MM.1S (cell line): ENCODE measurements around the gene TRAPPC3.

ENCODE experiments used
- DNase-seq: peaks from one replicate; pipeline ENCODE4 v3.0.0-alpha.2; 2015
- H2AFZ ChIP-seq: fragments of 300-600 bp; sonication (generic); 2 replicates; pipeline ENCODE4 v1.6.0; 2016; ENCODE audit warnings: antibody characterized with exemption, low read length
- H3F3A ChIP-seq: fragments of 300-600 bp; sonication (generic); 2 replicates; pipeline ENCODE4 v1.6.1; 2016; ENCODE audit warnings: mild to moderate bottlenecking, antibody characterized with exemption, low read length, moderate library complexity, mixed read lengths; ENCODE audit not compliant: insufficient read depth
- H3K27ac ChIP-seq: fragments of 300-600 bp; sonication (generic); 2 replicates; pipeline ENCODE4 v1.5.1; 2016; ENCODE audit warnings: mild to moderate bottlenecking, low read length
- H3K27me3 ChIP-seq: fragments of 300-600 bp; sonication (generic); replicated peaks from 2 replicates; pipeline ENCODE4 v1.6.0; 2016; ENCODE audit warnings: low read length; ENCODE audit not compliant: insufficient read depth
- H3K36me3 ChIP-seq: fragments of 300-600 bp; sonication (generic); replicated peaks from 2 replicates; pipeline ENCODE4 v1.6.1; 2016; ENCODE audit warnings: mild to moderate bottlenecking, low read length, mixed read lengths; ENCODE audit not compliant: insufficient read depth
- H3K4me1 ChIP-seq: fragments of 300-600 bp; sonication (generic); 2 replicates; pipeline ENCODE4 v1.6.1; 2016; ENCODE audit warnings: low read length, mixed read lengths
- H3K4me2 ChIP-seq: fragments of 300-600 bp; sonication (generic); 2 replicates; pipeline ENCODE4 v1.6.0; 2016; ENCODE audit warnings: low read depth, low read length
- H3K4me3 ChIP-seq: fragments of 300-600 bp; sonication (generic); 2 replicates; pipeline ENCODE4 v1.5.1; 2016; ENCODE audit warnings: low read length, mixed read lengths
- H3K79me2 ChIP-seq: fragments of 300-600 bp; sonication (generic); 2 replicates; pipeline ENCODE4 v1.6.1; 2016; ENCODE audit warnings: mixed run types, low read length, mixed read lengths
- H3K9ac ChIP-seq: fragments of 300-600 bp; sonication (generic); 2 replicates; pipeline ENCODE4 v1.6.1; 2016; ENCODE audit warnings: low read length, mixed read lengths
- H3K9me2 ChIP-seq: fragments of 300-600 bp; sonication (generic); replicated peaks from 2 replicates; pipeline ENCODE4 v1.6.1; 2016; ENCODE audit warnings: mild to moderate bottlenecking, low read length, mixed read lengths; ENCODE audit not compliant: insufficient read depth
- H3K9me3 ChIP-seq: fragments of 300-600 bp; sonication (generic); replicated peaks from 2 replicates; pipeline ENCODE4 v1.6.1; 2016; ENCODE audit warnings: mild to moderate bottlenecking, low read length, mixed read lengths; ENCODE audit not compliant: insufficient read depth
- H4K20me1 ChIP-seq: fragments of 300-600 bp; sonication (generic); 2 replicates; pipeline ENCODE4 v1.6.1; 2016; ENCODE audit warnings: mild to moderate bottlenecking, low read length, moderate library complexity, mixed read lengths; ENCODE audit not compliant: insufficient read depth
- CTCF ChIP-seq: fragments of 300-600 bp; sonication (generic); IDR thresholded peaks from 2 replicates; pipeline ENCODE4 v1.5.1; 2016; ENCODE audit warnings: antibody characterized with exemption, low read length, mixed read lengths
- EZH2 ChIP-seq: fragments of 300-600 bp; sonication (generic); optimal IDR thresholded peaks from 2 replicates; pipeline ENCODE3; 2017; ENCODE audit warnings: low read depth, mild to moderate bottlenecking, antibody characterized with exemption, low read length, mixed read lengths
- EZH2phosphoT487 ChIP-seq: fragments of 300-600 bp; sonication (generic); IDR thresholded peaks from 2 replicates; pipeline ENCODE4 v1.6.1; 2018; ENCODE audit warnings: antibody characterized with exemption, low read length

Gene TRAPPC3

GRCh38 chr1:36187800-36188593, 38.7 kb upstream of the TRAPPC3 start:
- peak; percentile 85 for DNase-seq
- no peaks in the 10 kb centered on the region for H3K79me2 ChIP-seq
- H3K27me3 ChIP-seq: no peaks in the 10 kb centered on the region
- H3K36me3 ChIP-seq: no peaks in the 10 kb centered on the region
- H3K9me3 ChIP-seq: no peaks in the 10 kb centered on the region
- H3K4me2 ChIP-seq: peak overlapping the region; percentile 25; the same call in 1 of the 2 replicates
- peak; percentile 91 for TF ChIP-seq CTCF
- no peak for TF ChIP-seq EZH2phosphoT487
- no peak for TF ChIP-seq EZH2
- H3K27ac ChIP-seq: no peak overlapping the region
- H3K4me1 ChIP-seq: peaks cover 4% of the 10 kb centered on the region
- no peaks in the 10 kb centered on the region for H3K9me2 ChIP-seq
- peak overlapping the region; percentile 73 for H2AFZ ChIP-seq
- no peaks in the 10 kb centered on the region for H3F3A ChIP-seq
- H3K9ac ChIP-seq: no peak overlapping the region; the same call in 1 of the 2 replicates
- H3K4me3 ChIP-seq: no peak overlapping the region
- no peaks in the 10 kb centered on the region for H4K20me1 ChIP-seq

- Histone ChIP-seq H3K27ac (no peak overlapping the region), H3K4me2 (no peak overlapping the region)
- TF ChIP-seq EZH2: no peak
- no peak for TF ChIP-seq EZH2phosphoT487
- TF ChIP-seq CTCF: no peak
Measured at GRCh38 chr1:36183309-36183856, 34.1 kb upstream of the TRAPPC3 start.

GRCh38 chr1:36182734-36183133, 33.4 kb upstream of the TRAPPC3 start:
- no peak overlapping the region for H2AFZ ChIP-seq
- no peak overlapping the region for H3K27ac ChIP-seq
- no peaks in the 10 kb centered on the region for H3K9me3 ChIP-seq
- peaks cover under 1% of the 10 kb centered on the region for H3K4me1 ChIP-seq
- no peak overlapping the region for H3K9ac ChIP-seq
- no peaks in the 10 kb centered on the region for H4K20me1 ChIP-seq
- H3K36me3 ChIP-seq: no peaks in the 10 kb centered on the region
- H3K9me2 ChIP-seq: no peaks in the 10 kb centered on the region
- H3K27me3 ChIP-seq: no peaks in the 10 kb centered on the region
- H3F3A ChIP-seq: no peaks in the 10 kb centered on the region
- DNase-seq: no peak
- H3K4me2 ChIP-seq: no peak overlapping the region
- no peaks in the 10 kb centered on the region for H3K79me2 ChIP-seq
- no peak overlapping the region for H3K4me3 ChIP-seq
- TF ChIP-seq CTCF (no peak), EZH2phosphoT487 (no peak), EZH2 (no peak)

More at GRCh38 chr1:36183309-36183856, 34.1 kb upstream of the TRAPPC3 start:
- H3K79me2 ChIP-seq: no peaks in the 10 kb centered on the region
- H3K36me3 ChIP-seq: no peaks in the 10 kb centered on the region
- DNase-seq: no peak
- H3F3A ChIP-seq: no peaks in the 10 kb centered on the region
- no peaks in the 10 kb centered on the region for H3K27me3 ChIP-seq
- H3K4me1 ChIP-seq: peaks cover 4% of the 10 kb centered on the region
- no peak overlapping the region for H2AFZ ChIP-seq
- H3K9ac ChIP-seq: no peak overlapping the region
- no peaks in the 10 kb centered on the region for H3K9me3 ChIP-seq
- H4K20me1 ChIP-seq: no peaks in the 10 kb centered on the region
- H3K9me2 ChIP-seq: no peaks in the 10 kb centered on the region
- H3K4me3 ChIP-seq: no peak overlapping the region
